Osteoblast (primary cell): ENCODE data around the gene TMEM92. TPM values are rescaled to one million over a fixed set of nuclear protein-coding genes. Genes with fewer than 3 reads are reported as not detected.

Experiments used
- DNase-seq: peaks from one replicate; pipeline ENCODE4 v3.0.0; 2011; ENCODE audit warnings: low spot score, mixed read lengths; ENCODE audit not compliant: insufficient read length; ENCODE audit errors: missing footprints
- H2AFZ ChIP-seq: 2 replicates; pipeline ENCODE4 v1.6.0; 2011; ENCODE audit warnings: mild to moderate bottlenecking, low read length
- H3K27ac ChIP-seq: 2 replicates; pipeline ENCODE4 v1.5.1; 2011; ENCODE audit warnings: mild to moderate bottlenecking, low read depth, low read length, moderate library complexity
- H3K27me3 ChIP-seq: 2 replicates; pipeline ENCODE4 v1.6.0; 2012; ENCODE audit warnings: mild to moderate bottlenecking, control low read depth, inconsistent platforms, low read length, moderate library complexity; ENCODE audit not compliant: insufficient read depth
- H3K36me3 ChIP-seq: 2 replicates; pipeline ENCODE4 v1.5.1; 2011; ENCODE audit warnings: mild to moderate bottlenecking, low read length, control low read depth, moderate library complexity; ENCODE audit not compliant: insufficient read depth
- H3K4me1 ChIP-seq: 2 replicates; pipeline ENCODE4 v1.5.1; 2011; ENCODE audit warnings: mild to moderate bottlenecking, low read length, control low read depth, moderate library complexity; ENCODE audit not compliant: insufficient read depth
- H3K4me2 ChIP-seq: 2 replicates; pipeline ENCODE4 v1.6.0; 2011; ENCODE audit warnings: mild to moderate bottlenecking, low read length; ENCODE audit not compliant: insufficient read depth
- H3K4me3 ChIP-seq: fragments of 200-600 bp; sonication (generic); 3 replicates; pipeline ENCODE4 v1.5.1; 2012; ENCODE audit warnings: mild to moderate bottlenecking, low read length, inconsistent platforms; ENCODE audit not compliant: insufficient read depth
- H3K79me2 ChIP-seq: 2 replicates; pipeline ENCODE4 v1.6.0; 2012; ENCODE audit warnings: mild to moderate bottlenecking, low read length, control low read depth, inconsistent platforms; ENCODE audit not compliant: insufficient read depth
- H3K9me3 ChIP-seq: 2 replicates; pipeline ENCODE4 v1.5.1; 2011; ENCODE audit warnings: low read depth, low read length, control low read depth
- H4K20me1 ChIP-seq: 2 replicates; pipeline ENCODE4 v1.6.0; 2012; ENCODE audit warnings: mild to moderate bottlenecking, low read length, control low read depth; ENCODE audit not compliant: insufficient read depth
- CTCF ChIP-seq: IDR thresholded peaks from 2 replicates; pipeline ENCODE4 v1.5.1; 2011; ENCODE audit warnings: mild to moderate bottlenecking, low read depth, low read length, moderate library complexity; ENCODE audit errors: extremely low read depth
- total RNA-seq: library from RNA; depleted of rRNA; stranded (reverse); fragments of >200 nt; gene quantifications from 2 replicates; pipeline ENCODE4 v1.2.3, GENCODE V29; 2012

Gene TMEM92
- total RNA-seq, 1 donor: 0.36 TPM

GRCh38 chr17:50279639-50280038, 5.4 kb downstream of the TMEM92 start:
- Histone ChIP-seq H3K4me1 (peaks cover 14% of the 10 kb centered on the region), H2AFZ (no peak overlapping the region), H4K20me1 (no peaks in the 10 kb centered on the region), H3K4me2 (no peak overlapping the region), H3K9me3 (no peaks in the 10 kb centered on the region), H3K79me2 (no peaks in the 10 kb centered on the region), H3K27ac (no peak overlapping the region), H3K36me3 (peaks cover 8% of the 10 kb centered on the region), H3K27me3 (no peaks in the 10 kb centered on the region), H3K4me3 (no peak overlapping the region)
- DNase-seq: peak; percentile 84
- TF ChIP-seq CTCF: no peak

- H4K20me1 ChIP-seq: no peaks in the 10 kb centered on the region
- no peaks in the 10 kb centered on the region for H3K9me3 ChIP-seq
- peaks cover 14% of the 10 kb centered on the region for H3K4me1 ChIP-seq
- no peak for TF ChIP-seq CTCF
- no peaks in the 10 kb centered on the region for H3K79me2 ChIP-seq
- H3K27ac ChIP-seq: no peak overlapping the region
- no peak overlapping the region for H3K4me3 ChIP-seq
- DNase-seq: peak; percentile 38
- peaks cover 8% of the 10 kb centered on the region for H3K36me3 ChIP-seq
- no peaks in the 10 kb centered on the region for H3K27me3 ChIP-seq
- H3K4me2 ChIP-seq: no peak overlapping the region
- H2AFZ ChIP-seq: no peak overlapping the region
These were observed 5.8 kb downstream of the TMEM92 start for GRCh38 chr17:50280068-50280467.

- Histone ChIP-seq H3K9me3 (no peaks in the 10 kb centered on the region), H3K4me1 (peaks cover 14% of the 10 kb centered on the region), H3K27me3 (no peaks in the 10 kb centered on the region), H3K79me2 (no peaks in the 10 kb centered on the region), H4K20me1 (no peaks in the 10 kb centered on the region), H3K36me3 (peaks cover 8% of the 10 kb centered on the region), H2AFZ (no peak overlapping the region), H3K4me2 (no peak overlapping the region), H3K27ac (no peak overlapping the region), H3K4me3 (no peak overlapping the region)
- no peak for TF ChIP-seq CTCF
- peak; percentile 50 for DNase-seq
These were observed 6.7 kb downstream of the TMEM92 start for GRCh38 chr17:50280801-50281441.

- DNase-seq: no peak
- Histone ChIP-seq H3K4me1 (peaks cover 10% of the 10 kb centered on the region), H3K9me3 (no peaks in the 10 kb centered on the region), H2AFZ (no peak overlapping the region), H4K20me1 (no peaks in the 10 kb centered on the region), H3K27ac (no peak overlapping the region), H3K4me2 (no peak overlapping the region), H3K79me2 (no peaks in the 10 kb centered on the region), H3K4me3 (no peak overlapping the region), H3K27me3 (no peaks in the 10 kb centered on the region), H3K36me3 (peaks cover 9% of the 10 kb centered on the region)
- TF ChIP-seq CTCF: no peak
These were observed 7.6 kb downstream of the TMEM92 start for GRCh38 chr17:50281739-50282401.
